GM04504 (cell line): ENCODE data around the gene PADI6.

ENCODE experiments used
- DNase-seq: peaks from one replicate; pipeline ENCODE4 v3.0.0-alpha.2; 2012; ENCODE audit warnings: low read depth

The PADI6 gene

GRCh38 chr1:17434016-17434415 lies 62.0 kb downstream of the PADI6 start:
- no peak for DNase-seq

- DNase-seq, result no peak
Observed at GRCh38 chr1:17434601-17435000, 62.6 kb downstream of the PADI6 start.

GRCh38 chr1:17436380-17437174 lies 64.6 kb downstream of the PADI6 start:
- no peak for DNase-seq

GRCh38 chr1:17437260-17437579 lies 65.2 kb downstream of the PADI6 start:
- no peak for DNase-seq

- DNase-seq, result no peak
Observed at GRCh38 chr1:17437580-17438317, 65.8 kb downstream of the PADI6 start.

- DNase-seq, result no peak
Observed at GRCh38 chr1:17438318-17439249, 66.6 kb downstream of the PADI6 start.

GRCh38 chr1:17439250-17440073 lies 67.5 kb downstream of the PADI6 start, which contains the start of gene RCC2:
RCC2 (minus strand) TSS chr1:17439677; CDS start chr1:17438514, 1,163 bp downstream.
- no peak for DNase-seq

- no peak for DNase-seq
Observed at GRCh38 chr1:17440074-17440826, 68.3 kb downstream of the PADI6 start.

- DNase-seq, result no peak
Observed at GRCh38 chr1:17440827-17441168, 68.8 kb downstream of the PADI6 start.

GRCh38 chr1:17441265-17441992 lies 69.4 kb downstream of the PADI6 start:
- no peak for DNase-seq

- DNase-seq, result no peak
Observed at GRCh38 chr1:17441993-17442357, 70.0 kb downstream of the PADI6 start.

GRCh38 chr1:17442841-17443240 lies 70.8 kb downstream of the PADI6 start:
- no peak for DNase-seq

GRCh38 chr1:17447501-17447992 lies 75.6 kb downstream of the PADI6 start:
- no peak for DNase-seq
